HepG2 (cell line): ENCODE measurements around the gene MEX3A. TPM values are rescaled to one million over a fixed set of nuclear protein-coding genes. Genes with fewer than 3 reads are reported as not detected.

Experiments used
- BRD4 ChIP-seq: sonication (generic); formaldehyde crosslinking; IDR thresholded peaks from 2 replicates; pipeline ENCODE4 v1.4.0; 2020; ENCODE audit warnings: missing genetic modification reagents
- HNF4G ChIP-seq, 2 experiments: sonication (generic) in 1 of 2; formaldehyde crosslinking in 1 of 2; IDR thresholded peaks; 2 replicates each; pipeline versions ENCODE4 v1.4.0 to v1.6.1; 2011 to 2020; ENCODE audit warnings: borderline replicate concordance in 2 of 2, low read depth in 2 of 2, mild to moderate bottlenecking in 2 of 2, low read length in 1 of 2, missing genetic modification reagents in 1 of 2, moderate library complexity in 1 of 2
- HNRNPK ChIP-seq: fragments of 200-400 bp; formaldehyde crosslinking; IDR thresholded peaks from 2 replicates; pipeline ENCODE4 v1.6.1; 2018; ENCODE audit warnings: low read length, low read depth, moderate library complexity, mild to moderate bottlenecking; ENCODE audit not compliant: poor library complexity, severe bottlenecking
- HNRNPL ChIP-seq: fragments of 200-400 bp; formaldehyde crosslinking; IDR thresholded peaks from 2 replicates; pipeline ENCODE4 v1.6.1; 2017; ENCODE audit warnings: mild to moderate bottlenecking, low read depth, low read length
- IKZF4 ChIP-seq: sonication (generic); formaldehyde crosslinking; IDR thresholded peaks from 2 replicates; pipeline ENCODE4 v1.5.1; 2020; ENCODE audit warnings: borderline replicate concordance, mild to moderate bottlenecking, low read depth, missing genetic modification reagents; ENCODE audit errors: not compliant biosample characterization
- KLF11 ChIP-seq: IDR thresholded peaks from 2 replicates; pipeline ENCODE4 v1.6.1; 2016; ENCODE audit warnings: missing compliant biosample characterization
- KMT2B ChIP-seq: IDR thresholded peaks from 2 replicates; pipeline ENCODE4 v1.6.1; 2016; ENCODE audit warnings: missing genetic modification reagents, missing compliant biosample characterization
- NFE2L1 ChIP-seq: sonication (generic); formaldehyde crosslinking; IDR thresholded peaks from 2 replicates; pipeline ENCODE4 v1.4.0; 2020; ENCODE audit warnings: missing genetic modification reagents, mild to moderate bottlenecking, borderline replicate concordance
- NR3C1 ChIP-seq: sonication (generic); formaldehyde crosslinking; IDR thresholded peaks from 2 replicates; pipeline ENCODE4 v1.4.0; 2020; ENCODE audit warnings: missing genetic modification reagents
- SCMH1 ChIP-seq: sonication (generic); formaldehyde crosslinking; IDR thresholded peaks from 2 replicates; pipeline ENCODE4 v1.9.0; 2021; ENCODE audit warnings: missing genetic modification reagents, mild to moderate bottlenecking, borderline replicate concordance
- SNAPC2 ChIP-seq: sonication (generic); formaldehyde crosslinking; IDR thresholded peaks from 2 replicates; pipeline ENCODE4 v1.8.1; 2022; ENCODE audit warnings: mild to moderate bottlenecking, missing genetic modification reagents
- SP4 ChIP-seq: sonication (generic); formaldehyde crosslinking; IDR thresholded peaks from 2 replicates; pipeline ENCODE4 v1.8.1; 2023; ENCODE audit warnings: mild to moderate bottlenecking, missing genetic modification reagents
- THRA ChIP-seq: sonication (generic); formaldehyde crosslinking; IDR thresholded peaks from 2 replicates; pipeline ENCODE4 v1.4.0; 2020; ENCODE audit warnings: missing genetic modification reagents, borderline replicate concordance
- U2AF2 ChIP-seq: fragments of 200-400 bp; formaldehyde crosslinking; IDR thresholded peaks from 2 replicates; pipeline ENCODE4 v1.6.1; 2017; ENCODE audit warnings: low read depth, mild to moderate bottlenecking, low read length
- ZNF230 ChIP-seq: sonication (generic); formaldehyde crosslinking; IDR thresholded peaks from 2 replicates; pipeline ENCODE4 v1.4.0; 2020; ENCODE audit warnings: mild to moderate bottlenecking, missing genetic modification reagents
- ZNF292 ChIP-seq: sonication (generic); formaldehyde crosslinking; IDR thresholded peaks from 2 replicates; pipeline ENCODE4 v1.8.1; 2022; ENCODE audit warnings: mild to moderate bottlenecking, low read depth, missing genetic modification reagents, borderline replicate concordance
- ZNF337 ChIP-seq: sonication (generic); formaldehyde crosslinking; IDR thresholded peaks from 2 replicates; pipeline ENCODE4 v1.5.1; 2020; ENCODE audit warnings: missing genetic modification reagents, low read depth, mild to moderate bottlenecking, borderline replicate concordance
- ZNF678 ChIP-seq: sonication (generic); formaldehyde crosslinking; IDR thresholded peaks from 2 replicates; pipeline ENCODE4 v1.4.0; 2020; ENCODE audit warnings: mild to moderate bottlenecking, missing genetic modification reagents
- polyA plus RNA-seq, 8 experiments: library from polyadenylated mRNA; depleted of rRNA in 3 of 8; stranded (reverse) in 7 of 8; unstranded in 1 of 8; fragments of >200 nt; fragmentation: Illumina TruSeq in 4 of 8; extraction: Trizol in 4 of 8; gene quantifications; 2 replicates each; pipeline versions ENCODE4 v1.2.1 to v1.2.3, GENCODE V29; 2011 to 2016; ENCODE audit warnings: low read depth in 4 of 8, missing spikeins in 1 of 8, mixed read lengths in 1 of 8; ENCODE audit not compliant: insufficient read depth in 1 of 8
- total RNA-seq, 5 experiments: library from RNA; depleted of rRNA; stranded (reverse); fragments of >200 nt; fragmentation: Illumina TruSeq; extraction: Trizol; gene quantifications; 2 replicates each; pipeline ENCODE4 v1.2.3, GENCODE V29; 2016; ENCODE audit warnings: low read depth in 1 of 5
- TF ChIP-seq, protein P1 (sequence below): sonication (generic); formaldehyde crosslinking; IDR thresholded peaks from 2 replicates; pipeline ENCODE4 v1.5.0; 2020; ENCODE audit warnings: mild to moderate bottlenecking, missing genetic modification reagents
- TF ChIP-seq, protein P2 (sequence below): sonication (generic); formaldehyde crosslinking; IDR thresholded peaks from 2 replicates; pipeline ENCODE4 v1.9.0; 2022; ENCODE audit warnings: low read depth, missing genetic modification reagents

MEX3A gene
- total and polyA plus RNA-seq, 2 of the 13 experiments (the other 11 are each of a cell fraction or from before 2014, with no cell fraction given): 7.6 to 9.1 TPM

DNA sequence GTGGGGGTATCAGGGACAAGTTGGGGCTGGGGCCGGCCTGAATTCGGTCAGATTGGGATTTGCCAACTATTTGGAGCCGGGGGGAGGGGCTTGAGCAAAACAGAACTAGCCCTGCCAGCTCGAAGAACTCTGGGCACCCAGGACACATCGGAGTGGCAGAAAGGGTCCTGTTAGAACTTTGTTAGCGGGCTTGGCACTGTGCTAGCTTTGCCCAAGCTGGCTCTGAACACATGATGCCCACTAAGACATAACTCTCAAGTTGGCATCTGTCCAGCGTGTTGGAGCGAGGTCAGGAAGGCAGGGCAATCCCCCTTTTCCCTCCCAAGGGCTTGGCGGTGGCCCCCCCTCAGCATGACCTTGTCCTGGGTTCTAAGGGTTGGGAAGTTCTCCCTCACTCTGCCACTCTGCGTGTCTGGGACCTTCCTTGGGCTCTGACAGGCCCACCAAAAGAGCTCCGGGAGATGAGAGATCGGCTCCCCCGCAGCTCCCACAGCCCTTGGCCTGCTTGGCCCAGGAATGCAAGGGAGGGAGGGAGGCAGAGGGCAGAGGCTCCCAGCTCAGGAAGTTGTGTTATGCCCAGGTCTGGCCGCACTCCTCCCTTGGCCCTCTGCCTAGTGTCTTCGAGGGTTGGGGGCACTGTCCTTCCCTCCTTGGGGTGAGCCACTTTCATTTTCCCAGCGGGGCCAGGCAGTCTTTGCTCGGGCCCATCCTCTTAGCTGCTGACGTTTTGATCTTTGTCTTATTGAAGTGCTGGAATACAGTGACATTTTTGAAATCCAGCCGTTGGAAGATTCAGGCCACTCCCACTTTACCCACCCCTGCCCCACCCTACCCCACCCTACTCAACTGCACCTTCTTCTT, 33.5 kb upstream of the MEX3A start (continued):
- TF ChIP-seq, protein P1, sequence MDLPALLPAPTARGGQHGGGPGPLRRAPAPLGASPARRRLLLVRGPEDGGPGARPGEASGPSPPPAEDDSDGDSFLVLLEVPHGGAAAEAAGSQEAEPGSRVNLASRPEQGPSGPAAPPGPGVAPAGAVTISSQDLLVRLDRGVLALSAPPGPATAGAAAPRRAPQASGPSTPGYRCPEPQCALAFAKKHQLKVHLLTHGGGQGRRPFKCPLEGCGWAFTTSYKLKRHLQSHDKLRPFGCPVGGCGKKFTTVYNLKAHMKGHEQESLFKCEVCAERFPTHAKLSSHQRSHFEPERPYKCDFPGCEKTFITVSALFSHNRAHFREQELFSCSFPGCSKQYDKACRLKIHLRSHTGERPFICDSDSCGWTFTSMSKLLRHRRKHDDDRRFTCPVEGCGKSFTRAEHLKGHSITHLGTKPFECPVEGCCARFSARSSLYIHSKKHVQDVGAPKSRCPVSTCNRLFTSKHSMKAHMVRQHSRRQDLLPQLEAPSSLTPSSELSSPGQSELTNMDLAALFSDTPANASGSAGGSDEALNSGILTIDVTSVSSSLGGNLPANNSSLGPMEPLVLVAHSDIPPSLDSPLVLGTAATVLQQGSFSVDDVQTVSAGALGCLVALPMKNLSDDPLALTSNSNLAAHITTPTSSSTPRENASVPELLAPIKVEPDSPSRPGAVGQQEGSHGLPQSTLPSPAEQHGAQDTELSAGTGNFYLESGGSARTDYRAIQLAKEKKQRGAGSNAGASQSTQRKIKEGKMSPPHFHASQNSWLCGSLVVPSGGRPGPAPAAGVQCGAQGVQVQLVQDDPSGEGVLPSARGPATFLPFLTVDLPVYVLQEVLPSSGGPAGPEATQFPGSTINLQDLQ (CRISPR knock-in tag): no peak
- 0 out of 2 replicates have a peak, but pooled peaks have one; percentile 6 for TF ChIP-seq KMT2B
- no peak for TF ChIP-seq HNRNPK
- TF ChIP-seq THRA: no peak
- TF ChIP-seq ZNF292 (CRISPR knock-in tag): 0 out of 2 replicates have a peak, but pooled peaks have one; percentile 14
- TF ChIP-seq ZNF678 (CRISPR knock-in tag): no peak
- 0 out of 2 replicates have a peak, but pooled peaks have one; percentile 10 for TF ChIP-seq ZNF337 (CRISPR knock-in tag)
- no peak for TF ChIP-seq KLF11
- peak; percentile 68; the same call in 1 of the 2 replicates for TF ChIP-seq ZNF230 (CRISPR knock-in tag)
- no peak for TF ChIP-seq SCMH1 (CRISPR knock-in tag)
- TF ChIP-seq, protein P2, sequence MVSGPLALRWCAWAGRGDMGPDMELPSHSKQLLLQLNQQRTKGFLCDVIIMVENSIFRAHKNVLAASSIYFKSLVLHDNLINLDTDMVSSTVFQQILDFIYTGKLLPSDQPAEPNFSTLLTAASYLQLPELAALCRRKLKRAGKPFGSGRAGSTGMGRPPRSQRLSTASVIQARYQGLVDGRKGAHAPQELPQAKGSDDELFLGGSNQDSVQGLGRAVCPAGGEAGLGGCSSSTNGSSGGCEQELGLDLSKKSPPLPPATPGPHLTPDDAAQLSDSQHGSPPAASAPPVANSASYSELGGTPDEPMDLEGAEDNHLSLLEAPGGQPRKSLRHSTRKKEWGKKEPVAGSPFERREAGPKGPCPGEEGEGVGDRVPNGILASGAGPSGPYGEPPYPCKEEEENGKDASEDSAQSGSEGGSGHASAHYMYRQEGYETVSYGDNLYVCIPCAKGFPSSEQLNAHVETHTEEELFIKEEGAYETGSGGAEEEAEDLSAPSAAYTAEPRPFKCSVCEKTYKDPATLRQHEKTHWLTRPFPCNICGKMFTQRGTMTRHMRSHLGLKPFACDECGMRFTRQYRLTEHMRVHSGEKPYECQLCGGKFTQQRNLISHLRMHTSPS (CRISPR knock-in tag): peak; percentile 78; the same call in 1 of the 2 replicates
- 0 out of 2 replicates have a peak, but pooled peaks have one; percentile 40 for TF ChIP-seq SP4 (CRISPR knock-in tag)
- TF ChIP-seq NR3C1 (CRISPR knock-in tag): no peak
- TF ChIP-seq HNF4G (IDR thresholded peaks at IDR 0.05; ENCODE audit: borderline replicate concordance, low read depth, low read length): no peak
- TF ChIP-seq HNF4G (CRISPR knock-in tag; IDR thresholded peaks at IDR 0.05; ENCODE audit: borderline replicate concordance, low read depth): no peak
- TF ChIP-seq NFE2L1 (CRISPR knock-in tag): no peak
- peak; percentile 74; the same call in 1 of the 2 replicates for TF ChIP-seq HNRNPL
- no peak for TF ChIP-seq IKZF4
- no peak for TF ChIP-seq BRD4 (CRISPR knock-in tag)
- TF ChIP-seq U2AF2: no peak
- no peak for TF ChIP-seq SNAPC2 (CRISPR knock-in tag)
